SK-MEL-5 (cell line): ENCODE measurements around the gene LSM10. TPM values are rescaled to one million over a fixed set of nuclear protein-coding genes. Genes with fewer than 3 reads are reported as not detected.

Experiments
- DNase-seq: peaks from one replicate; pipeline ENCODE4 v3.0.0-alpha.2; 2016; ENCODE audit warnings: low read depth, low spot score
- in situ Hi-C: cut with HindIII; loops from 2 replicates; pipeline ENCODE4 v1.10.0; 2016; ENCODE audit warnings: low sequenced_read_pairs, high pct_unique_total_duplicates, low pct_unique_long_range_greater_than_20kb
- total RNA-seq: library from RNA; depleted of rRNA; stranded (reverse); fragments of >200 nt; shearing (Covaris generic); gene quantifications from 2 replicates; pipeline ENCODE4 v1.2.3, GENCODE V29; 2014

The LSM10 gene
- total RNA-seq, 1 experiment from 2014 or later, result 5.3 TPM

DNA sequence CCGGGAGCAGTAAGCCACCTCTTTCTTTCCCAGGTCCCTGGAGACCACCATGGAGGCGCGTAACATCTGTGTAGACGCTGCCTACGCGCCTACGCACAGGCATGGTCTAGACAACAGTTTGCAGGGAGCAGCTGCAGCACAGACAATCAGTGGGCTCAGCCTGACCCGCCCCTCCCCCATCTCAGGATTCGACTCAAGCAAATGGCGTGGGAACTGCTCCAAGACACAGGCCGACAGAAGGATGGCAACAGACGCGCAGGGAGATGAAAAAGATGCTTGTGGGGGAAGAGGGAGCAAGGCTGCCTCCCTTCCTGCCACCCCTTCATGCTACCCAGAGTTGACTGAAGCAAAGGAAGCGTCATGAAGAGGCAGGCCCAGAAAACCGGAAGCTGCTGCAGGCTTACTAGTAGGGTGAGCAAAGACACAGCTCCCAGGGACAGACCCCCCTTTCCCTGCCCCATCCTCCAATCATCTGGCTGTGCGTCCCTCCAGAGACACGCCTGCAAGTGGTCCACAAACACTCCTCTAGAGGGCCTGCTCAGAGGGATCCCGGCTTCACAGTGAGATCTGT lies 31.5 kb downstream of the LSM10 start:
- no peak for DNase-seq
- in situ Hi-C loops, result no loop called here

DNA sequence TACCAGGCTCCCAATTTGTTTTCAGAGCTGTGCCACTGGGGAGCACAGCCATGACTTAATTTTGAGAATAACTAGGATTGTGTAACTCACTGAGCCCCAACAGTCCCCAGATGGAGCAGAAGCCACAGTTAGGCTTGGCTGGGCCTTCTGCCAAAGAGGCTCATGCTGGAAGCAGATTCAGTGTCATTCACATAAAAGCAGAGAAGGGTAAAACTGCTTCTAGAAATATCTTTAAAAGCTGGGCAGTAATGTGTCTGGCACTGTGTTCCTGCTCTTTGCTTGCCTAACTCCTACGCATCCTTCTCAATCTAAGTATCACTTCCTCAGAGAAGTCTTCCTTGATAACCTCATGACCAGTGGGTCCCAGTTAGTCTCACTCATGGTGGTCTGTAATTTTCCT lies 32.3 kb downstream of the LSM10 start:
- in situ Hi-C loops, result no loop called here
- DNase-seq, result no peak

DNA sequence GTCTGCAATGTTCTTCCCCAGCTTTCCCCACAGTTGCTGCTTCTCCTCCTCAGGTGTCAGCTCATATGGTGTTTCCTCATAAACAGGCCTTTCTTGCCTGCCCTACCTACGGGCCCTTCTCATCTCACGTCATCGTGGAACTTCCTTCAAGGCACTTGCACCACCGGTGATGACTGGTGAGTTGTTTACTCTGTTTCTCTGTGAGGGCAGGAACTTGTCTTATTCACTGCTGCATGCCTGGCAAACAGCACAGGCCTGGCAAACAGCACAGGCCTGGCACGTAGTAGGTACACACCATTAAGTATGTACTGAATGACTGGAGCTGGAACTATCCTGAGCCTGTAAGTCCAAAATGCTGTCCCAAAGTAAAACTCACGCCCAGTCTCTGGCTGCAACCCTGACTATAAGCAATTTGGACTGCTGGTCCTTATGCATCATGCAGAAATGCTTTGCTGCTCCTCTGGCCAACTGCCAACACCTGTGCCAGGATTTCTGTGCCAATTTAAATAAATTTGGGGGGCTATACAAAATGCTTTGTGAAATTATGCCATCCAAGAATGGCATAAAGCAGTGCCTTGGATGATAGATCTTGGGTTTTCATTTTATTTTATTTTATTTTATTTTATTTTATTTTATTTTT lies 37.7 kb downstream of the LSM10 start:
- no peak for DNase-seq
- in situ Hi-C loops, result no loop called here

DNA sequence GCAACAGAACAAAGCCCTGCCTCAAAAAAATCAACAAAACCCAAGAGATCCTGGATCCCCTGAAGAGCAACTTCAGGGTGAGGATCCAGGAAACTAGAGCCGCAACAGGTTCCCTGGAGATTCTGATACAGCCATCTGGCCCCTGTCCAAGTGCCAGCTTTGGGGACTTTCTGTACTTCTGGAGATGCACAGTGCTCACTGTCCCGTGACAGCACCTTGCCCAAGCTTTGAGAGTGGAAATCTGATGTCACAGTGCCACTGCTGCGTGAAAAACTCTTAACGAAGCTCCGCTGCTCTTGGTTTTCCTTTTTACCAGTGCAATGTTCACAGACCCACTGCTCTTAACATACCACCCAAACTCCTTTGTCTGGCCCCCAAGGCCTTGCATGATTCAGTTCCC lies 38.3 kb downstream of the LSM10 start:
- DNase-seq, result no peak
- in situ Hi-C loops, result no loop called here

DNA sequence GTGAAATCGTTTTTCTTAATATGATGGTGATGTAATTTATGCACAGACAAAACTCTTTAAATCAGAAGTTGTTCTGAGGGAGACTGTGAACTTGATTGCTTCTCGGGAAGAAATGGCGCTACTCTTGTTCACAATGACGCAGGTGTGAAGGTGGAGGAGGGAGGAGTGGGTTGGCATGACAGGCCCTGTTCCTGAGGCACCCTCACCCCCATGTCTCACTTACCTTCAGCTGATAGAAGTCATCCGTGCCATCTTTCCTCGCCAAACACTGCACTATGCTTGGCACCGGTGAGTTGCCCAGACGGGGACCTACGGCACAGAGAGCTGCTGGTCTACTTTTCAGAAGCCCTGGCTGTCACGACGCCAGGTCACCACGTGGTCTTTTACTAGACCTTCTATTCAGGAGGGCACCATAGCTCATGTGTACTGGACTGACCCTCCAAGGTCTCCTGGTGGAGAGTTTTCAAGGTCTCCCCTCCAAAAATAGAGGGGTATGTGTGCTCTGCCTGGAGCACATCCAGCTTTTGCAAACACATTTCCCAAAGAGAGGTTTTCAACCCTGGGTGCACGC lies 39.1 kb downstream of the LSM10 start:
- in situ Hi-C loops, result no loop called here
- DNase-seq, result no peak

DNA sequence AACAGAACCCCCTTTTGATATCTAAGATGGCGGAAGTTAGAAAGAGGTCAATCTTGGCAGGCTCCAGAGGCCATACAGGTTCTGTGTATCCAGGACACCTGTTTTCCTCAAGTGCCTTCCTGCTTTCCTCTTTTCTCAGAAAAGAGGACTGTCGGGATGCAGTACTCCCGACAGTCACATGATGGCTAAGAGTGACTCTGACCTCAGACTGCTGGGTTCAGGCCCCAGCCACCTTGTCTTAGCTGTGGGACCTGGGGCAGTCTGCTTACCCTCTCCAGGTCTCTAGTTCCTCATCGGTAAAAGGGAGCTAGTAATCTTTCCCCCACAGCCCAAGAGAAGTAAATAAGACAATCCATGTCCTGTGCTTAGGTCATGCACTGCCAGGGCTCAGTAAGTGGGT lies 41.9 kb downstream of the LSM10 start:
- in situ Hi-C loops, result no loop called here
- no peak for DNase-seq

- in situ Hi-C loops, result no loop called here
- DNase-seq, result no peak
These were observed 43.2 kb downstream of the LSM10 start for GRCh38 chr1:36354486-36354885.

DNA sequence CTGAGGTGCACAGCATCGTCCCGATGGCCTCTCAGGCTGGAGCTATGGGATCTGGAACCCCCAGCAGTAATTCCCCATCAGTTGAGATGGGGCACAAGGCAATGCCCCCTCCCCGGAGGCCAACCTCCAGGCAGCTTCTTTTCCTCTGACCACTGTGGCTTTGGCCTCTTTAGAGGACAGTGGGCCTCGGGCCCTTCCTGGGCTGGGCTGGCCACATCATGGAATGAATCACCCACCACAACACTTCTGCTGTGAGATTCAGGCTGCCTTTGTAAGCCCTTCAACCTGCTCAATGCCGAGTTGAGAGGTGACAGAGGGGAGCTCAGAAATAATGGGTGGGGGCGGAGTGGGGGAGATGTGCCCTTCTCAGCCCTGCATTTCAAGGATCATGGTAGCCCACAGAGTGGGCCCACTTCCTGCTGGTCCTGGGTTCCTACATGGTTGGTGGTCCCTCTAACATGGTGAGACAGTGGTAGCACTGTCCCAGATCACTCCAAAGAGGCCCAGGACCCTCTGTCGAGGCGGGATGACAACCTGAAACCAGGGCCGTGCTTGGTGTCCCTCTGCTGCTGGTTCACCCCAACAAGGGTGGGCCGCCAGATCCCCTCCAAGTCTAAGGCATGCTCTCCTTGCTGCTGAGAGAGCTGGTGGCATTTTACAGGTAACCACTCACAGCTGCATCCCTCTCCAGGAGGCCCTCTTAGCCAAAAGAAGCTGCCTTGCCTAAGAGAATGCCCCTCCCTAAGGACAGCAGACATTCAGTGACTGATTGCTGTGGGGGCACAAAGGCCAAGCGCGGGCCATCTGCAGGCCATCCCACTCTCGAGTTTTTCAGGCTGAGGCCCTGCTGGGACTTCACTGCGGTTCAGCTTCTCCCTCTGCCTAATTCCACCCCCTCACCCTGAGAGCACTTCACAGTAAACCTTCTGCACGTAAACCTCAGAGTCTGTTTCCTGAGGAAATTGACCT lies 44.5 kb downstream of the LSM10 start:
- DNase-seq, result no peak
- in situ Hi-C loops, result no loop called here

DNA sequence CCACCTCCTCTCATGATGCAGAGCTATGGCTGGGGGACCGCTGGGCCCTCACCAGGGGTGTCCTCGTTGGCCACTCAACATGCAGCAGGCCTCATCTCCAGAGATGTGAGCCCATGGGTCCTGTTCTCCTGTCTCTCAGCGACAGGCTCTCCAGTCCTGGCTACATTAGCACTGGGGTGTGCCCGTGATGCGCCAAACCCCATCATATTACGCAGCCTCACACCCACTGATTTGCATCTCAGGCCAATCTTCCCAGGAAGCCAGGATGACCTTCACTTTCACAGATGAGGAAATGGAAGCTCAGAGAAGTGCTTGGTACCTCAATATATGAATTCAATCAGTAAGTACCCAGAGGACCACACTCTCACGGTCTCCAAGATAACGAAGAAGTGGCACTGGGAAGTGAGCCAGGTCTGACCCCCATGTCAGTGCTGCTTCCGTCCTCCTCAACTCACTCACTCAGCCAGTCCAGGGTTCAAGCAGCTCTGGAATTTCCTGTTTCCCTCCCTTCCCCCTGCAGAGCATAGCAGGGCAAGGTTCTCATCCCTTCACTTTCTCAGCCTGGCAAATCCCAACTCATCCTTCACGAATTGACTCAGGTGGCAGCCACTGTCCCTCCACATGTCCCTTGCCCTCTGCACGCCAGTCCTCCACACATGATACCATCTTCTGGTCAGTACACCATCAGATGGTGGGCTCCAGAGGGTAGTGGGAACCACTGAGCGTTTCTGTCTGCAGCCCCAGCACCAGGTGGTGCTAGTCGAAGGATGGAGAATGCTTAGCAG lies 45.4 kb downstream of the LSM10 start:
- DNase-seq, result no peak
- in situ Hi-C loops, result no loop called here

- in situ Hi-C loops, result no loop called here
- no peak for DNase-seq
These were observed 46.3 kb downstream of the LSM10 start for GRCh38 chr1:36351227-36351977.

DNA sequence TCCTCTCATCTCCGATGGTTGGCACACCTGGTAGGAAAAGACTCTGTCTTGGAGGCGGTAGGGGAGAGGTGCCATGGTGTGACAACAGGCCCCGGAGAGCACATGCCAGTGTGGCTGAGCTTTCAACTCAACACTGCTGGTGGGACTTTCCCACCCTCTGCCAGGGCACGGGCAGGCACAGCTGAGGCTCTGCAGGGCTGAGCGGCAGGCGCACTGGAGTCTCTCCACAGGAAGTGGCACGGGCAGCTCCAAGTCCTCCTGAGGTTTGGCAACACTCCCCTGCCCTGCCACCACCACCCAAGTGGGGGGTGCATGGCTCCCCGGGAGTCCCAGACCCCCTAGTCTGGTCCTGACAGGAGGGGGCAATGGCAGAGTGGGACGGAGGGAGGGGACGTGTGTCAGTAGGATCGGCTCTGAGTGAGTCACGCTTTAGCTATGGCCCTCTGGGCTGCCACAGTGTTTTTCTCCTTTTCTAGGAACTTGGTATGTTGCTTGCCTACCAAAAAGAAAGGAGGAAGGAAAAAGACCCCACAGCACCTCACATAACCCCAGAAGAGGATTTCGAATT lies 47.0 kb downstream of the LSM10 start:
- no peak for DNase-seq
- in situ Hi-C loops, result no loop called here

DNA sequence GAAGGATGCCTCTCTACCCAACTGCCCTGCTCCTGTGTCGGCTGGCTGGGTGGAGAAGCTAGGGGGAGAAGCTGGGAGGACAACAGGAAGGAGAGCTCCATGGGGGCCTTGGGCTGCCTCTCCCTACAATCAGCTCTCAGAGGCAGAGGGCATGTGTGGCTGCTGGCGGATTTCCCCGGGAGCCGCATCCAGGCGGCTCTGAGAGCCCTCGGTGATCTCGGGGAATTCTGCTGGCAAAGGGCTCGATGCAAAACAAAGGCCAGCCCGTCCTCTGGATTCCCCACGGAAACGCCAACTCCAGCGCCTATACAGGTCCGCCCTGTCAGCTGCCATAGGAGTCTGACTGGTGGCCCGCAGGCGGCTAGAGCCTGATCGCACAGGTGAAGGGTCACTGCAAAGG lies 47.9 kb downstream of the LSM10 start:
- DNase-seq, result no peak
- in situ Hi-C loops, result no loop called here

GRCh38 chr1:36349241-36349671 lies 48.5 kb downstream of the LSM10 start:
- DNase-seq, result no peak
- in situ Hi-C loops, result no loop called here

GRCh38 chr1:36346741-36347370 lies 50.9 kb downstream of the LSM10 start:
- DNase-seq, result no peak
- in situ Hi-C loops, result no loop called here

GRCh38 chr1:36345353-36345752 lies 52.4 kb downstream of the LSM10 start:
- no peak for DNase-seq
- in situ Hi-C loops, result no loop called here

- DNase-seq, result no peak
- in situ Hi-C loops, result no loop called here
These were observed 53.4 kb downstream of the LSM10 start for GRCh38 chr1:36344395-36344680.
